T-helper 1 cell treated with Interleukin-12 subunit alpha and Interleukin-12 subunit beta and Interleukin-4 antibody, amounts not matched to agents 30 μg/mL and 1 μg/mL, for 36 hours (primary cell): ENCODE measurements around the gene MYO5B.

Experiments
- H3K27ac Mint-ChIP-seq: one replicate; pipeline ENCODE4 v1.8.0; 2021; ENCODE audit warnings: mild to moderate bottlenecking, mixed read lengths
- H3K27me3 Mint-ChIP-seq: one replicate; pipeline ENCODE4 v1.8.0; 2021; ENCODE audit warnings: low read depth, mixed read lengths
- H3K36me3 Mint-ChIP-seq: one replicate; pipeline ENCODE4 v1.8.0; 2021; ENCODE audit warnings: low read depth, mixed read lengths
- H3K4me1 Mint-ChIP-seq: one replicate; pipeline ENCODE4 v1.8.0; 2021; ENCODE audit warnings: low read depth, mixed read lengths
- H3K4me3 Mint-ChIP-seq: one replicate; pipeline ENCODE4 v1.8.0; 2021; ENCODE audit warnings: mild to moderate bottlenecking, moderate library complexity, mixed read lengths
- H3K9me3 Mint-ChIP-seq: one replicate; pipeline ENCODE4 v1.8.0; 2021; ENCODE audit warnings: mixed read lengths

The MYO5B gene

DNA sequence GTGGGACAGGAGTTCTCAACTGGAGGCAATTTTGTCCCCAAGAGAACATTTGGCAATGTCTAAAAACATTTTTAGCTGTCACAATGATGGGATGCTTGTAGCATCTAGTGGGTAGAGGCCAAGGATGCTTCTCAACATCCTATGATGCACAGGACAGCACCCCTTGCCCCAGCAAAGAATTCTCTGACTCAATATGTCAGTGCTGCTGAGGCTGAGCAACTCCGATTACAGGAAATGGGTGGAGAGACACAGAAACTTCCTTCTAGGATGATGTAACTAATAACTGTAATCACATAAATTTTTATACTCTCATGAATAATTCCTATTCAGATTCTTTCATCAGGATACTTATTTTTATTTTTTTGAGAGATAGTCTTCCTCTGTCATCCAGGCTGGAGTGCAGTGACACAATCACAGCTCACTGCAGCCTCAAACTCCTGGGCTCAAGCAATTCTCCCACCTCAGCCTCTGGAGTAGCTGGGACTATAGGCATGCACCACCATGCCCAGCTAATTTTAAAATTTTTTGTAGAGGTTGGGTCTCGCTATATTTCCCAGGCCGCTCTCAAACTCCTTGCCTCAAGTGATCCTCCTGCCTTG lies 261.3 kb downstream of the MYO5B start:
- peaks cover 3% of the 10 kb centered on the region for H3K36me3 Mint-ChIP-seq
- no peaks in the 10 kb centered on the region for H3K9me3 Mint-ChIP-seq
- no peak overlapping the region for H3K27ac Mint-ChIP-seq
- H3K27me3 Mint-ChIP-seq: peaks cover 4% of the 10 kb centered on the region
- H3K4me3 Mint-ChIP-seq: no peak overlapping the region
- peaks cover 11% of the 10 kb centered on the region for H3K4me1 Mint-ChIP-seq

DNA sequence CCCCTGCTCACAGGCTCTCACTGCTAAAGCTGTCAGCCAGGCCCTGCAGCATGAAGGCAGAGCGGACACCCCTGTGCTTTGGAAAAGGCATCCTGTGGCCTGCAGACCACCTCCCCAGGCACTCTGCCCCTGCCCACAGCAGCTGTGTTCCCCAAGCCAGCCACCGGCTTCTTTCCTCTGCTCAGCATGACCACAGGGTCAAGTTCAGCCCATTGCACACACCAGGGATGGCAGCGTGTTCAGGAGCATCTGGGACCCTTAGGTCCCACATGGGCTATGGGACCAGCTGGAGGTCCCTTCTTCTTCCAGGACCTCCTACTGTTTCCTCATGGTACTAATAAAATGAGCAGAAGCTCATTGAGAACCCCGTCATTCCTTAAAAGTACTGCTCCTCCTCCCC lies 263.2 kb downstream of the MYO5B start:
- Mint-ChIP-seq H3K27me3 (peaks cover 8% of the 10 kb centered on the region), H3K27ac (no peak overlapping the region), H3K4me3 (no peak overlapping the region), H3K36me3 (peaks cover 3% of the 10 kb centered on the region), H3K9me3 (no peaks in the 10 kb centered on the region), H3K4me1 (peaks cover 11% of the 10 kb centered on the region)

DNA sequence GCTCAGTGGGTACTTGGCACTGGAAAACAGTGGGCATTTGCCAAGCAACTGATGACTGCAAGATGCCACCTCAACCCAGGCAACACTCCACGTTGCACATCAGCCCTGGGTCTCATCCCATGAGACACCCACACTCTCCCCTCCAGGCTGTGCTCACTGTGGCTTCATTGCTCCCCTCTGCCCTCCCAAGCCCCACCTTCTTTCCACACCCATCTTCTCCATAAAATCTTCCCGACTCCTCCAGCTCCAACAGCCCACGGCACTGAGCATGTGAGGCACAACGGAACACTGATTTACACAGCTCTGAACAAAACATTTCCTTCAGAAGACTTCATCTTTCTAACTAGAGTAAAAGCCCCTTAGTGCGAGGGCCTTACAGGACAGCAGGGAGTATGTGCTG lies 263.8 kb downstream of the MYO5B start:
- peaks cover 8% of the 10 kb centered on the region for H3K27me3 Mint-ChIP-seq
- H3K4me3 Mint-ChIP-seq: no peak overlapping the region
- H3K36me3 Mint-ChIP-seq: peaks cover 3% of the 10 kb centered on the region
- no peak overlapping the region for H3K27ac Mint-ChIP-seq
- H3K9me3 Mint-ChIP-seq: no peaks in the 10 kb centered on the region
- H3K4me1 Mint-ChIP-seq: peaks cover 11% of the 10 kb centered on the region

- H3K27ac Mint-ChIP-seq: no peak overlapping the region
- no peaks in the 10 kb centered on the region for H3K4me1 Mint-ChIP-seq
- peaks cover 30% of the 10 kb centered on the region for H3K27me3 Mint-ChIP-seq
- H3K9me3 Mint-ChIP-seq: no peaks in the 10 kb centered on the region
- no peak overlapping the region for H3K4me3 Mint-ChIP-seq
- no peaks in the 10 kb centered on the region for H3K36me3 Mint-ChIP-seq
Measured at GRCh38 chr18:49926106-49926745, 268.7 kb downstream of the MYO5B start.

GRCh38 chr18:49924293-49924983 lies 270.5 kb downstream of the MYO5B start:
- Mint-ChIP-seq H3K27me3 (peaks cover 43% of the 10 kb centered on the region), H3K4me1 (no peaks in the 10 kb centered on the region), H3K36me3 (no peaks in the 10 kb centered on the region), H3K4me3 (no peak overlapping the region), H3K9me3 (no peaks in the 10 kb centered on the region), H3K27ac (no peak overlapping the region)

- Mint-ChIP-seq H3K27me3 (peaks cover 53% of the 10 kb centered on the region), H3K4me3 (no peak overlapping the region), H3K4me1 (no peaks in the 10 kb centered on the region), H3K27ac (no peak overlapping the region), H3K9me3 (no peaks in the 10 kb centered on the region), H3K36me3 (no peaks in the 10 kb centered on the region)
Measured at GRCh38 chr18:49922228-49922627, 272.7 kb downstream of the MYO5B start.

DNA sequence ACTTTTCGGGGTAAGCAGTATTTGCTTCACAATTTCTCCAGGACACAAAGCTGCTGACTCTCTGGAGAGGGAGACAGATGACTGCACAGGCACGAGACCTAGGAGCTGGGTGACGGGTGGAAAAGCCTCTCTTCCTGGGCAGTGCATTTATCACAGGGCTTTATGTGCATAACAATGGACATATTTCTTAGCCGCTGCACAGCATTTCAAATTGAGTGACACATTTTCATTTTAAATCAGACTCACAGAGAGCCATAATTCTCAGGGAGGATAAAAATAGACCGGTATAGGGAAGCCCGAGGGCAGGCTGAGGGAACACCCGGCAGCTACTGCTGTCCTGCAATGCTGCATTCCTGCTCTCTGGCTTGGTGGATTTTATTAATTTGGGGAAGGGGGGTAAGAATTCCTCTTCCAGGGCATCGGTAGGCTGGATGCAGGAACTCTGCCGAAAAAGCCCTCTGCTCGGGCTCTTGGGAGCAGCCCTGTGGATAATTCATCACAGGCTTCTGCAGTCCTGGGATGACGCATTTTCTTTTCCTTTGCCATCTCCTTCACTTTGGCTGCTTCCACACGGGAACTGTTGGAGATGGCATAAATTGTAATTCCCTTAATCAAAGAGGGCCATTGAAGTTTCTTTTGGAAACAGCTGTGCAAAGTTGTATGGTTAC lies 273.5 kb downstream of the MYO5B start:
- Mint-ChIP-seq H3K27me3 (peaks cover 55% of the 10 kb centered on the region), H3K4me1 (no peaks in the 10 kb centered on the region), H3K9me3 (no peaks in the 10 kb centered on the region), H3K27ac (no peak overlapping the region), H3K36me3 (no peaks in the 10 kb centered on the region), H3K4me3 (no peak overlapping the region)

- H3K27me3 Mint-ChIP-seq: peaks cover 55% of the 10 kb centered on the region
Measured at GRCh38 chr18:49920731-49921130, 274.2 kb downstream of the MYO5B start.

GRCh38 chr18:49917742-49918141 lies 277.2 kb downstream of the MYO5B start:
- Mint-ChIP-seq H3K27me3 (peaks cover 47% of the 10 kb centered on the region), H3K9me3 (no peaks in the 10 kb centered on the region), H3K36me3 (no peaks in the 10 kb centered on the region), H3K27ac (no peak overlapping the region), H3K4me1 (no peaks in the 10 kb centered on the region), H3K4me3 (no peak overlapping the region)

More at GRCh38 chr18:49920731-49921130, 274.2 kb downstream of the MYO5B start:
- H3K36me3 Mint-ChIP-seq: no peaks in the 10 kb centered on the region
- no peak overlapping the region for H3K4me3 Mint-ChIP-seq
- H3K4me1 Mint-ChIP-seq: no peaks in the 10 kb centered on the region
- no peak overlapping the region for H3K27ac Mint-ChIP-seq
- H3K9me3 Mint-ChIP-seq: no peaks in the 10 kb centered on the region

DNA sequence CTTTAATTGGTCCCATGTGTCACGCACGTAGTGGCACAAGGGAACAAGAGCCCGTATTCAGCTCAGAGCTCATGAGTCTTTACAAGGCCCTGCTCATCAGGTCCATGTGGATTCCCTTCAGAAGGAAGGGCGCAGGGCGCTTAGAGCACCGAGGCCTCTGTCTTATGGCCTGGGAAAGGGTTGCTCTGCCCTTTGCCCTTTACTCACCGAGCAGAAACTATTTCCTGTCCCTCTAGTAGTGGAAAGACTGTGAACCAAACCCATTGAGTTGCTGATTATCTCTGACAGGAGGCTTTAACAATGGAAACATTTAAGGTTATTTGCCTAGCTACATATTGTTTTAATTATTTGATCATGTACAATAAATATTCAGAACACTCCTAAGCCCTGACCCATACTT lies 279.6 kb downstream of the MYO5B start:
- Mint-ChIP-seq H3K4me3 (no peak overlapping the region), H3K27ac (no peak overlapping the region), H3K36me3 (no peaks in the 10 kb centered on the region), H3K4me1 (no peaks in the 10 kb centered on the region), H3K27me3 (peaks cover 24% of the 10 kb centered on the region), H3K9me3 (peaks cover 3% of the 10 kb centered on the region)

- Mint-ChIP-seq H3K27ac (no peak overlapping the region), H3K9me3 (peaks cover 3% of the 10 kb centered on the region), H3K4me1 (no peaks in the 10 kb centered on the region), H3K36me3 (no peaks in the 10 kb centered on the region), H3K27me3 (peaks cover 5% of the 10 kb centered on the region), H3K4me3 (no peak overlapping the region)
Measured at GRCh38 chr18:49913221-49913620, 281.7 kb downstream of the MYO5B start.

GRCh38 chr18:49911427-49911826 lies 283.5 kb downstream of the MYO5B start:
- H3K4me1 Mint-ChIP-seq: no peaks in the 10 kb centered on the region
- peaks cover 3% of the 10 kb centered on the region for H3K9me3 Mint-ChIP-seq
- no peaks in the 10 kb centered on the region for H3K27me3 Mint-ChIP-seq
- no peaks in the 10 kb centered on the region for H3K36me3 Mint-ChIP-seq
- H3K4me3 Mint-ChIP-seq: no peak overlapping the region
- H3K27ac Mint-ChIP-seq: no peak overlapping the region

DNA sequence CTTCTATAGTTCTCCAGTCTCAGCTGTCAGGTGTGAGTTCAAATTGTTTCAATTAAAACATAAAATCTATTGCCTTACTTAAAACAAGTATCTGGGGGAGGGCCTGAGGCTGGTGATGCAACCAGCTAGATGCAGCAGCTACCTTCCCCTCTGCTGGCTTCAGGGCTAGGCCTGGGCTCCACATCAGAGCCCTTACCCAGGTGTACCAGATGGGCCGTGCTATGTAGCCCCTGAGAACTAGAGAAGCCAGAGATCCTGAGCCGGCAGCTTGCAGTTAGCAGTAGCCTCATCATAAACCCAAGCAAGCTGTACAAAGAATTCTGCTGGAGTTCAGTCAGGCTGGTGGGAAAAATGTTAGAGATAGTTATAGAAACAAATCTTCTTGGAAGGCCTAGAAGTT lies 284.0 kb downstream of the MYO5B start:
- Mint-ChIP-seq H3K9me3 (peaks cover 3% of the 10 kb centered on the region), H3K4me3 (no peak overlapping the region), H3K27ac (no peak overlapping the region), H3K36me3 (no peaks in the 10 kb centered on the region), H3K4me1 (no peaks in the 10 kb centered on the region), H3K27me3 (no peaks in the 10 kb centered on the region)

GRCh38 chr18:49910019-49910418 lies 284.9 kb downstream of the MYO5B start:
- no peaks in the 10 kb centered on the region for H3K27me3 Mint-ChIP-seq
- H3K4me1 Mint-ChIP-seq: peaks cover 3% of the 10 kb centered on the region
- H3K4me3 Mint-ChIP-seq: no peak overlapping the region
- H3K9me3 Mint-ChIP-seq: peaks cover 3% of the 10 kb centered on the region
- H3K27ac Mint-ChIP-seq: no peak overlapping the region
- no peaks in the 10 kb centered on the region for H3K36me3 Mint-ChIP-seq
